Mucosa of stomach (tissue), 1 donor: ENCODE data around the gene ACHE.
"Not testable (repeated sequence)": the region's sequence is repeated elsewhere in the genome, so short reads cannot be mapped to it uniquely, and the experiment has no call there.

Experiments used
- H3K27me3 ChIP-seq: one replicate; pipeline ENCODE4 v1.7.0; 2013; ENCODE audit warnings: mild to moderate bottlenecking, low read length; ENCODE audit not compliant: control insufficient read depth, insufficient read depth
- H3K36me3 ChIP-seq: one replicate; pipeline ENCODE4 v1.7.0; 2013; ENCODE audit warnings: low read length; ENCODE audit not compliant: control insufficient read depth, insufficient read depth
- H3K4me1 ChIP-seq: one replicate; pipeline ENCODE4 v1.7.0; 2013; ENCODE audit warnings: mild to moderate bottlenecking, low read length; ENCODE audit not compliant: control insufficient read depth, insufficient read depth
- H3K4me3 ChIP-seq: one replicate; pipeline ENCODE4 v1.7.0; 2013; ENCODE audit warnings: low read length
- H3K9ac ChIP-seq: one replicate; pipeline ENCODE4 v1.7.0; 2013; ENCODE audit warnings: mild to moderate bottlenecking, low read length, moderate library complexity
- H3K9me3 ChIP-seq: one replicate; pipeline ENCODE4 v1.7.0; 2013; ENCODE audit warnings: mild to moderate bottlenecking, low read length, moderate library complexity; ENCODE audit not compliant: control insufficient read depth
- donor health status: Pancreatic carcinoma.

The ACHE gene

GRCh38 chr7:100895701-100895955, at the start of gene ACHE:
TSS of gene ACHE (minus strand) at chr7:100895888. CDS start at chr7:100894232, 1,656 bp downstream.
- Histone ChIP-seq H3K36me3 (no peaks in the 10 kb centered on the region), H3K9ac (peak within 1 kb of the TSS; percentile 41), H3K4me1 (peaks cover 31% of the 10 kb centered on the region), H3K27me3 (peaks cover 26% of the 10 kb centered on the region), H3K9me3 (no peaks in the 10 kb centered on the region), H3K4me3 (peak within 1 kb of the TSS; percentile 15)

GRCh38 chr7:100944138-100944537, 48.5 kb upstream of the ACHE start:
- no peaks in the 10 kb centered on the region for H3K9me3 ChIP-seq
- peaks cover 24% of the 10 kb centered on the region for H3K4me1 ChIP-seq
- H3K4me3 ChIP-seq, result no peak overlapping the region
- peaks cover under 1% of the 10 kb centered on the region for H3K27me3 ChIP-seq
- no peak overlapping the region for H3K9ac ChIP-seq
- no peaks in the 10 kb centered on the region for H3K36me3 ChIP-seq

GRCh38 chr7:100943693-100944092, 48.0 kb upstream of the ACHE start:
- H3K9me3 ChIP-seq, result no peaks in the 10 kb centered on the region
- H3K27me3 ChIP-seq, result no peaks in the 10 kb centered on the region
- no peak overlapping the region for H3K9ac ChIP-seq
- H3K36me3 ChIP-seq, result no peaks in the 10 kb centered on the region
- H3K4me1 ChIP-seq, result peaks cover 21% of the 10 kb centered on the region
- H3K4me3 ChIP-seq, result no peak overlapping the region

- Histone ChIP-seq H3K4me1 (peaks cover 21% of the 10 kb centered on the region), H3K4me3 (no peak overlapping the region), H3K9ac (peak overlapping the region; percentile 30), H3K27me3 (no peaks in the 10 kb centered on the region), H3K9me3 (no peaks in the 10 kb centered on the region), H3K36me3 (no peaks in the 10 kb centered on the region)
Observed at GRCh38 chr7:100942045-100942774, 46.5 kb upstream of the ACHE start.

- not testable (repeated sequence) for H3K36me3 ChIP-seq, H3K9ac ChIP-seq, H3K9me3 ChIP-seq, H3K4me3 ChIP-seq, H3K4me1 ChIP-seq, H3K27me3 ChIP-seq
Observed at GRCh38 chr7:100936167-100936566, 40.5 kb upstream of the ACHE start.

GRCh38 chr7:100935381-100935780, 39.7 kb upstream of the ACHE start:
- H3K36me3 ChIP-seq, H3K4me1 ChIP-seq, H3K4me3 ChIP-seq, H3K27me3 ChIP-seq, H3K9ac ChIP-seq, H3K9me3 ChIP-seq: not testable (repeated sequence)

GRCh38 chr7:100933734-100934133, 38.0 kb upstream of the ACHE start:
- peaks cover 4% of the 10 kb centered on the region for H3K4me1 ChIP-seq
- no peaks in the 10 kb centered on the region for H3K36me3 ChIP-seq
- peaks cover 3% of the 10 kb centered on the region for H3K27me3 ChIP-seq
- H3K9me3 ChIP-seq, result no peaks in the 10 kb centered on the region
- H3K9ac ChIP-seq, result no peak overlapping the region
- no peak overlapping the region for H3K4me3 ChIP-seq

- no peak overlapping the region for H3K9ac ChIP-seq
- peaks cover 3% of the 10 kb centered on the region for H3K27me3 ChIP-seq
Observed at GRCh38 chr7:100929808-100930174, 34.1 kb upstream of the ACHE start.

GRCh38 chr7:100923616-100924015, 27.9 kb upstream of the ACHE start:
- H3K27me3 ChIP-seq, H3K36me3 ChIP-seq, H3K9ac ChIP-seq, H3K4me3 ChIP-seq, H3K9me3 ChIP-seq, H3K4me1 ChIP-seq: not testable (repeated sequence)

More at GRCh38 chr7:100929808-100930174, 34.1 kb upstream of the ACHE start:
- peaks cover 4% of the 10 kb centered on the region for H3K4me1 ChIP-seq
- no peaks in the 10 kb centered on the region for H3K9me3 ChIP-seq
- H3K36me3 ChIP-seq, result no peaks in the 10 kb centered on the region
- no peak overlapping the region for H3K4me3 ChIP-seq

GRCh38 chr7:100921039-100921438, 25.4 kb upstream of the ACHE start:
- Histone ChIP-seq H3K9me3 (no peaks in the 10 kb centered on the region), H3K9ac (no peak overlapping the region), H3K27me3 (no peaks in the 10 kb centered on the region), H3K4me1 (peaks cover 4% of the 10 kb centered on the region), H3K4me3 (no peak overlapping the region), H3K36me3 (no peaks in the 10 kb centered on the region)

GRCh38 chr7:100919779-100920437, 24.2 kb upstream of the ACHE start:
- H3K9ac ChIP-seq, H3K4me3 ChIP-seq, H3K36me3 ChIP-seq, H3K9me3 ChIP-seq, H3K27me3 ChIP-seq: not testable (repeated sequence)
- peaks cover 10% of the 10 kb centered on the region for H3K4me1 ChIP-seq

GRCh38 chr7:100919335-100919734, 23.6 kb upstream of the ACHE start:
- not testable (repeated sequence) for H3K9me3 ChIP-seq, H3K9ac ChIP-seq, H3K27me3 ChIP-seq, H3K36me3 ChIP-seq, H3K4me3 ChIP-seq
- H3K4me1 ChIP-seq, result peaks cover 12% of the 10 kb centered on the region
